HepG2 (cell line): ENCODE data around the gene DGAT2. TPM values are rescaled to one million over a fixed set of nuclear protein-coding genes. Genes with fewer than 3 reads are reported as not detected.

Experiments used
- ATAC-seq: fragments of 200-7000 bp; cut with Tn5 transposase; 3 replicates; pipeline ENCODE4 v1.9.1; 2020; ENCODE audit warnings: mild to moderate bottlenecking, moderate library complexity
- BruUV-seq: library from RNA; stranded (reverse); fragments of 400-500 nt; replicated peaks from 2 replicates; lab custom pipeline; 2021; lab: Mats Ljungman, UMichigan
- CTCF ChIA-PET: fragments of 300-600 bp; formaldehyde crosslinking; extraction: SDS; loops from one replicate; lab custom pipeline; 2021; ENCODE audit warnings: low total read pairs, inconsistent platforms, low intra/inter-chr PET ratio; lab: Yijun Ruan, JAX
- POLR2A ChIA-PET: fragments of 350-600 bp; sonication (Branson Sonifier 250); formaldehyde crosslinking; loops from one replicate; lab custom pipeline; 2020; ENCODE audit warnings: antibody characterized with exemption, inconsistent platforms; lab: Yijun Ruan, JAX
- DNase-seq: peaks from one replicate; pipeline ENCODE4 v3.0.0-alpha.2; 2015; ENCODE audit warnings: low spot score
- FAIRE-seq: peaks from 3 replicates; lab custom pipeline; 2011; peaks lifted over from hg19 to GRCh38; lab: Jason Lieb, UNC
- H2AFZ ChIP-seq: one replicate; pipeline ENCODE4 v1.6.1; 2011; ENCODE audit warnings: low read length, inconsistent platforms
- H3K27ac ChIP-seq: fragments of 300-600 bp; 3 replicates; pipeline ENCODE4 v1.8.0; 2011; ENCODE audit warnings: mixed run types, mild to moderate bottlenecking, mixed read lengths, low read length, inconsistent platforms; ENCODE audit not compliant: insufficient read depth; ENCODE audit errors: extremely low read length
- H3K27me3 ChIP-seq, 2 experiments: fragments of 200-600 bp in 1 of 2; 2 replicates in 1 of 2; 3 replicates in 1 of 2; pipeline versions ENCODE4 v1.6.0 to v1.8.0; 2011; ENCODE audit warnings: low read length in 2 of 2, mild to moderate bottlenecking in 2 of 2, moderate library complexity in 2 of 2, inconsistent platforms in 1 of 2; ENCODE audit not compliant: insufficient read depth in 2 of 2, control insufficient read depth in 1 of 2
- H3K36me3 ChIP-seq, 2 experiments: fragments of 200-600 bp in 1 of 2; replicated peaks in 1 of 2; 2 replicates in 1 of 2; 3 replicates in 1 of 2; pipeline versions ENCODE4 v1.5.1 to v1.8.0; 2011; ENCODE audit warnings: low read length in 2 of 2, inconsistent platforms in 1 of 2; ENCODE audit not compliant: insufficient read depth in 2 of 2, control insufficient read depth in 1 of 2
- H3K4me1 ChIP-seq: 2 replicates; pipeline ENCODE4 v1.5.1; 2012; ENCODE audit warnings: low read length, inconsistent platforms; ENCODE audit not compliant: insufficient read depth
- H3K4me2 ChIP-seq: 2 replicates; pipeline ENCODE4 v1.6.0; 2011; ENCODE audit warnings: low read depth, low read length, inconsistent platforms
- H3K4me3 ChIP-seq, 3 experiments: fragments of 200-600 bp in 1 of 3; sonication (generic), shearing (Covaris generic) in 1 of 3; replicated peaks in 1 of 3; 2 replicates each; pipeline ENCODE4 v1.5.1; 2011 to 2016; ENCODE audit warnings: low read length in 3 of 3, inconsistent platforms in 2 of 3, low read depth in 2 of 3, mild to moderate bottlenecking in 2 of 3, control low read depth in 1 of 3, mixed read lengths in 1 of 3; ENCODE audit not compliant: insufficient read depth in 1 of 3
- H3K79me2 ChIP-seq: one replicate; pipeline ENCODE4 v1.6.1; 2011; ENCODE audit warnings: low read length, inconsistent platforms; ENCODE audit not compliant: insufficient read depth
- H3K9ac ChIP-seq: 2 replicates; pipeline ENCODE4 v1.6.0; 2011; ENCODE audit warnings: mild to moderate bottlenecking, low read depth, low read length, inconsistent platforms; ENCODE audit not compliant: insufficient read depth
- H3K9me3 ChIP-seq: 2 replicates; pipeline ENCODE4 v1.5.1; 2012; ENCODE audit warnings: mild to moderate bottlenecking, low read length
- H4K20me1 ChIP-seq: 2 replicates; pipeline ENCODE4 v1.6.0; 2011; ENCODE audit warnings: inconsistent platforms, mild to moderate bottlenecking, low read length, moderate library complexity; ENCODE audit not compliant: insufficient read depth
- ATF7-NPFF ChIP-seq: sonication (generic); formaldehyde crosslinking; IDR thresholded peaks from 2 replicates; pipeline ENCODE4 v1.8.1; 2023; ENCODE audit warnings: mild to moderate bottlenecking, low read depth, missing genetic modification reagents, moderate library complexity
- BCL6 ChIP-seq: IDR thresholded peaks from 2 replicates; pipeline ENCODE4 v1.6.1; 2016; ENCODE audit warnings: missing genetic modification reagents, missing compliant biosample characterization
- CEBPB ChIP-seq: IDR thresholded peaks from 2 replicates; pipeline ENCODE4 v1.6.1; 2011; ENCODE audit warnings: low read depth, low read length, improper control_type of control experiment, borderline replicate concordance
- CEBPG ChIP-seq: IDR thresholded peaks from 2 replicates; pipeline ENCODE4 v1.6.1; 2016
- CTCF ChIP-seq: sonication (generic); formaldehyde crosslinking; IDR thresholded peaks from 2 replicates; pipeline ENCODE4 v1.5.0; 2020; ENCODE audit warnings: mild to moderate bottlenecking, missing genetic modification reagents, moderate library complexity
- ESRRA ChIP-seq: sonication (generic); formaldehyde crosslinking; IDR thresholded peaks from 2 replicates; pipeline ENCODE4 v1.5.1; 2020; ENCODE audit warnings: mild to moderate bottlenecking, low read depth, missing genetic modification reagents
- GFI1 ChIP-seq: sonication (generic); formaldehyde crosslinking; IDR thresholded peaks from 2 replicates; pipeline ENCODE4 v1.5.0; 2020; ENCODE audit warnings: missing genetic modification reagents, mild to moderate bottlenecking, borderline replicate concordance
- HDAC6 ChIP-seq: fragments of 200-600 bp; sonication (generic); IDR thresholded peaks from 2 replicates; pipeline ENCODE4 v1.7.0; 2017; ENCODE audit warnings: mild to moderate bottlenecking, antibody characterized with exemption, low read length, low read depth
- HNF1A ChIP-seq, 2 experiments: sonication (generic) in 1 of 2; formaldehyde crosslinking in 1 of 2; IDR thresholded peaks; 2 replicates each; pipeline versions ENCODE4 v1.4.0 to v1.6.1; 2016 to 2020; ENCODE audit warnings: borderline replicate concordance in 1 of 2, low read depth in 1 of 2, mild to moderate bottlenecking in 1 of 2, missing genetic modification reagents in 1 of 2
- HNF4A ChIP-seq: sonication (generic); formaldehyde crosslinking; IDR thresholded peaks from 2 replicates; pipeline ENCODE4 v1.4.0; 2020; ENCODE audit warnings: missing genetic modification reagents
- NCOR1 ChIP-seq: fragments of 200-600 bp; sonication (generic); IDR thresholded peaks from 2 replicates; pipeline ENCODE4 v1.7.0; 2017; ENCODE audit warnings: antibody characterized with exemption, low read length, borderline replicate concordance
- REL ChIP-seq: sonication (generic); formaldehyde crosslinking; conservative IDR thresholded peaks from 2 replicates; pipeline ENCODE4 v1.8.0; 2022; ENCODE audit warnings: mild to moderate bottlenecking, missing genetic modification reagents, moderate library complexity
- ZC3H13 ChIP-seq: sonication (generic); formaldehyde crosslinking; IDR thresholded peaks from 2 replicates; pipeline ENCODE4 v1.8.1; 2023; ENCODE audit warnings: mild to moderate bottlenecking, missing genetic modification reagents, moderate library complexity
- ZNF574 ChIP-seq: sonication (generic); formaldehyde crosslinking; IDR thresholded peaks from 2 replicates; pipeline ENCODE4 v1.4.0; 2020; ENCODE audit warnings: missing genetic modification reagents
- ZNF605 ChIP-seq: sonication (generic); formaldehyde crosslinking; IDR thresholded peaks from 2 replicates; pipeline ENCODE4 v1.8.0; 2022; ENCODE audit warnings: mild to moderate bottlenecking, missing genetic modification reagents
- ZSCAN9 ChIP-seq: IDR thresholded peaks from 2 replicates; pipeline ENCODE4 v1.6.1; 2016; ENCODE audit warnings: borderline replicate concordance
- WGBS: methylation state at CpG from one replicate; pipeline ENCODE4 v1.1.6; 2017; ENCODE audit warnings: low lambda C conversion rate; 5-methylcytosine and 5-hydroxymethylcytosine counted together
- in situ Hi-C: cut with HindIII; loops from 2 replicates; pipeline ENCODE4 v1.10.0; 2017; ENCODE audit warnings: low pct_unique_long_range_greater_than_20kb; ENCODE audit not compliant: extremely low pct_ligation_motif_present
- intact Hi-C: fragments of 100-400 bp; cut with micrococcal nuclease; formaldehyde crosslinking; loops from one replicate; pipeline ENCODE4 v1.10.0; 2022; ENCODE audit not compliant: unreplicated experiment
- polyA plus RNA-seq, 8 experiments: library from polyadenylated mRNA; depleted of rRNA in 3 of 8; stranded (reverse) in 7 of 8; unstranded in 1 of 8; fragments of >200 nt; fragmentation: Illumina TruSeq in 4 of 8; extraction: Trizol in 4 of 8; gene quantifications; 2 replicates each; pipeline versions ENCODE4 v1.2.1 to v1.2.3, GENCODE V29; 2011 to 2016; ENCODE audit warnings: low read depth in 4 of 8, missing spikeins in 1 of 8, mixed read lengths in 1 of 8; ENCODE audit not compliant: insufficient read depth in 1 of 8
- total RNA-seq, 5 experiments: library from RNA; depleted of rRNA; stranded (reverse); fragments of >200 nt; fragmentation: Illumina TruSeq; extraction: Trizol; gene quantifications; 2 replicates each; pipeline ENCODE4 v1.2.3, GENCODE V29; 2016; ENCODE audit warnings: low read depth in 1 of 5

The DGAT2 gene
- total and polyA plus RNA-seq, 2 of the 13 experiments (the other 11 are each of a cell fraction or from before 2014, with no cell fraction given), result 39.0 to 65.6 TPM

- Histone ChIP-seq H3K9ac (no peak overlapping the region), H3K27ac (no peak overlapping the region), H4K20me1 (no peaks in the 10 kb centered on the region), H3K4me2 (no peak overlapping the region), H3K4me1 (peaks cover 66% of the 10 kb centered on the region), H3K36me3 (no peaks in the 10 kb centered on the region), H3K9me3 (no peaks in the 10 kb centered on the region), H3K27me3 (no peaks in the 10 kb centered on the region), H3K4me3 (no peak overlapping the region), H2AFZ (no peak overlapping the region), H3K79me2 (no peaks in the 10 kb centered on the region)
- FAIRE-seq (no peak), ATAC-seq (no peak), DNase-seq (no peak)
- ChIA-PET CTCF (no interaction called here), POLR2A (no interaction called here)
- no TSS peak for BruUV-seq
- WGBS, result 0% methylated on average over 1 of the region's 2 CpGs
- intact Hi-C loops (no loop called here), in situ Hi-C loops (no loop called here)
- TF ChIP-seq ZNF605 (CRISPR knock-in tag), result no peak
- no peak for TF ChIP-seq HNF1A (IDR thresholded peaks at IDR 0.05; ENCODE audit: low read depth)
- no peak for TF ChIP-seq HNF1A (CRISPR knock-in tag; IDR thresholded peaks at IDR 0.05; ENCODE audit: borderline replicate concordance)
- TF ChIP-seq ESRRA (CRISPR knock-in tag), result no peak
- no peak for TF ChIP-seq ZSCAN9 (CRISPR knock-in tag)
- 0 out of 2 replicates have a peak, but pooled peaks have one; percentile 0 for TF ChIP-seq BCL6
- peak; percentile 38; the same call in 1 of the 2 replicates for TF ChIP-seq CEBPB
- TF ChIP-seq HNF4A, result peak; percentile 4; the same call in 1 of the 2 replicates
- no peak for TF ChIP-seq GFI1 (CRISPR knock-in tag)
- no peak for TF ChIP-seq ATF7-NPFF (CRISPR knock-in tag)
- TF ChIP-seq REL (CRISPR knock-in tag), result no peak
- TF ChIP-seq CTCF (CRISPR knock-in tag), result no peak
- TF ChIP-seq HDAC6, result no peak
- no peak for TF ChIP-seq ZC3H13 (CRISPR knock-in tag)
- no peak for TF ChIP-seq NCOR1
- no peak for TF ChIP-seq ZNF574 (CRISPR knock-in tag)
- peak; percentile 35; the same call in 1 of the 2 replicates for TF ChIP-seq CEBPG (CRISPR knock-in tag)
Measured at GRCh38 chr11:75757651-75758050, 10.9 kb upstream of the DGAT2 start.
